Endothelial cell (in vitro differentiated cells): ENCODE data around the gene P2RY11. TPM values are rescaled to one million over a fixed set of nuclear protein-coding genes. Genes with fewer than 3 reads are reported as not detected.
A peak's percentile ranks its signal among the peaks of the same experiment; 100 is the strongest.

Experiments used
- DNase-seq: peaks from one replicate; pipeline ENCODE4 v3.0.0; 2021; ENCODE audit warnings: low spot score
- H3K27ac Mint-ChIP-seq: one replicate; pipeline ENCODE4 v1.8.0; 2021; ENCODE audit warnings: mixed read lengths, inconsistent platforms; ENCODE audit not compliant: unreplicated experiment
- H3K27me3 Mint-ChIP-seq: one replicate; pipeline ENCODE4 v1.8.0; 2021; ENCODE audit warnings: mild to moderate bottlenecking, moderate library complexity, mixed read lengths, inconsistent platforms; ENCODE audit not compliant: unreplicated experiment
- H3K36me3 Mint-ChIP-seq: one replicate; pipeline ENCODE4 v1.8.0; 2021; ENCODE audit warnings: mild to moderate bottlenecking, low read depth, mixed read lengths, inconsistent platforms; ENCODE audit not compliant: unreplicated experiment
- H3K4me1 Mint-ChIP-seq: one replicate; pipeline ENCODE4 v1.8.0; 2021; ENCODE audit warnings: mild to moderate bottlenecking, mixed read lengths, inconsistent platforms; ENCODE audit not compliant: unreplicated experiment
- H3K4me3 Mint-ChIP-seq: one replicate; pipeline ENCODE4 v1.8.0; 2021; ENCODE audit warnings: mild to moderate bottlenecking, mixed read lengths, inconsistent platforms; ENCODE audit not compliant: unreplicated experiment
- H3K9me3 Mint-ChIP-seq: one replicate; pipeline ENCODE4 v1.8.0; 2021; ENCODE audit warnings: mixed read lengths, inconsistent platforms; ENCODE audit not compliant: unreplicated experiment
- total RNA-seq: library from RNA; stranded (reverse); fragmentation: NEBNext Ultra II Directional; extraction: Animal tissue kit (Norgen Biotek cat#: 25700); gene quantifications from one replicate; pipeline ENCODE4 v1.2.1, GENCODE V29; 2021; ENCODE audit not compliant: unreplicated experiment
- TF ChIP-seq, protein P1 (sequence below): fragments of 200-600 bp; sonication (generic); IDR thresholded peaks from one replicate; pipeline ENCODE4 v1.5.0; 2021; ENCODE audit warnings: antibody characterized with exemption; ENCODE audit not compliant: unreplicated experiment

P2RY11 gene
- total RNA-seq, 1 donor from 2014 or later = 16.3 TPM

GRCh38 chr19:10120538-10121189, 9.2 kb downstream of the P2RY11 start:
- Mint-ChIP-seq H3K27ac (no peak overlapping the region), H3K36me3 (peaks cover 18% of the 10 kb centered on the region), H3K9me3 (no peaks in the 10 kb centered on the region), H3K27me3 (peaks cover 12% of the 10 kb centered on the region), H3K4me3 (peak overlapping the region; percentile 62), H3K4me1 (peaks cover 5% of the 10 kb centered on the region)
- DNase-seq = no peak
- TF ChIP-seq, protein P1, sequence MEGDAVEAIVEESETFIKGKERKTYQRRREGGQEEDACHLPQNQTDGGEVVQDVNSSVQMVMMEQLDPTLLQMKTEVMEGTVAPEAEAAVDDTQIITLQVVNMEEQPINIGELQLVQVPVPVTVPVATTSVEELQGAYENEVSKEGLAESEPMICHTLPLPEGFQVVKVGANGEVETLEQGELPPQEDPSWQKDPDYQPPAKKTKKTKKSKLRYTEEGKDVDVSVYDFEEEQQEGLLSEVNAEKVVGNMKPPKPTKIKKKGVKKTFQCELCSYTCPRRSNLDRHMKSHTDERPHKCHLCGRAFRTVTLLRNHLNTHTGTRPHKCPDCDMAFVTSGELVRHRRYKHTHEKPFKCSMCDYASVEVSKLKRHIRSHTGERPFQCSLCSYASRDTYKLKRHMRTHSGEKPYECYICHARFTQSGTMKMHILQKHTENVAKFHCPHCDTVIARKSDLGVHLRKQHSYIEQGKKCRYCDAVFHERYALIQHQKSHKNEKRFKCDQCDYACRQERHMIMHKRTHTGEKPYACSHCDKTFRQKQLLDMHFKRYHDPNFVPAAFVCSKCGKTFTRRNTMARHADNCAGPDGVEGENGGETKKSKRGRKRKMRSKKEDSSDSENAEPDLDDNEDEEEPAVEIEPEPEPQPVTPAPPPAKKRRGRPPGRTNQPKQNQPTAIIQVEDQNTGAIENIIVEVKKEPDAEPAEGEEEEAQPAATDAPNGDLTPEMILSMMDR = no peak

- Mint-ChIP-seq H3K36me3 (peaks cover 8% of the 10 kb centered on the region), H3K27me3 (peaks cover 9% of the 10 kb centered on the region), H3K4me1 (peaks cover 5% of the 10 kb centered on the region), H3K9me3 (no peaks in the 10 kb centered on the region), H3K27ac (no peak overlapping the region), H3K4me3 (peak overlapping the region; percentile 31)
- no peak for DNase-seq
- TF ChIP-seq, protein P1 = no peak
Measured at GRCh38 chr19:10122045-10122444, 10.6 kb downstream of the P2RY11 start.

DNA sequence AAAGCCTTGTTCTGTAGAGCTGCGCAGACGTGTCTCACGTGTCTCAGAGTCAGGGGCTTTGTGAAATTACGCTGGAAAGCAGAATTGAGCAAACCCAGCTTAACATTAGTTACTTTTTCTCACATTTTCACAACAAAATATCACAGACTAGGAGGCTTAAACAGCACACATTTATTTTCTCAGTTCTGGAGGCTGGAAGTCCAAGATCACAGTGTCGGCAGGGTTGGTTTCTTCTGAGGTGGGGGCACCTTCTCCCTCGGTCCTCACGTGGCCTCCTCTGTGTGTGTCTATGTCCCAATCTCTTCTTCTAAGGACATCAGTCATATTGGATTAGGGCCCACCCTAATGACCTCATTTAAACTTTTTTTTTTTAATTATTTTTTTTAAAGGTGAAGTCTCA, 12.9 kb downstream of the P2RY11 start:
- no peak for DNase-seq
- Mint-ChIP-seq H3K4me1 (no peaks in the 10 kb centered on the region), H3K36me3 (peaks cover 4% of the 10 kb centered on the region), H3K9me3 (no peaks in the 10 kb centered on the region), H3K27ac (peak overlapping the region; percentile 76), H3K4me3 (peak overlapping the region; percentile 44), H3K27me3 (peaks cover 3% of the 10 kb centered on the region)
- TF ChIP-seq, protein P1 = no peak

DNA sequence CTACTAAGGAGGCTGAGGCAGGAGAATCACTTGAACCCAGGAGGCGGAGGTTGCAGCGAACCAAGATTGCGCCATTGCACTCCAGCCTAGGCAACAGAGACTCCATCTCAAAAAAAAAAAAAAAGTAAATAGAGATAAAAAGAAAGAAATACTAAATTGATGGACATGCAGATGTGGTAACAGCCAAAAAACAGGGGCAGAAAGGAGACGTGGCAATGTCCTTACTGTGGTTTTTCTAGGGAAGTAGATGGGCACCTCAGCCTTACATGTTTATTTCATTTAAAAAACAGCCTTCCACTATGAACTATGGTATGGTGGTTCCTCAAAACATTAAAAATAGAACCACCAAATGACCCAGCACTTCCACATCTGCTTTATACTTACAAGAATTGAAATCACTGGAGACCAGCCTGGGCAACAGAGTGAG, 14.7 kb downstream of the P2RY11 start:
- H3K4me3 Mint-ChIP-seq = no peak overlapping the region
- H3K36me3 Mint-ChIP-seq = peaks cover 4% of the 10 kb centered on the region
- TF ChIP-seq, protein P1 = no peak
- no peaks in the 10 kb centered on the region for H3K9me3 Mint-ChIP-seq
- H3K27me3 Mint-ChIP-seq = peaks cover 3% of the 10 kb centered on the region
- no peak overlapping the region for H3K27ac Mint-ChIP-seq
- no peaks in the 10 kb centered on the region for H3K4me1 Mint-ChIP-seq
- DNase-seq = no peak

DNA sequence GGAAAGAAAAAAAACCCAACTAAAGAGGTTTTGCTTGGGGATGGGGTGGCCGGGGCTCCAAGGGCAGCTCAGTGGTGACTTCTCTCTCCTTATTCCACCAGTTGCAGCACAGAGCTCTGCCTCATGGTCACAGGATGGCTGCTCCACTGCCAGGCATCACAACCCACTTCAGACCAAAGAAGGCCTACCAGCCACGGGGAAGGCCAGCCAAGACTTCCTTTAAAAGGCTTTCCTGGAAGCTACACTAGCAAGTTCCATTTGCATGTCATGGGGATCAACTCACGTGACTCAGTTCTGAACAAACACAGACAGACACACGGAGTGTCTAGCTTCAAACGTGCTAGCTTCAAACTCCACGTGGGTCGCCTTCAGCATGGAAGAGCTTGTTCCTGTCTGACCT, 21.4 kb downstream of the P2RY11 start:
- peaks cover 17% of the 10 kb centered on the region for H3K36me3 Mint-ChIP-seq
- no peaks in the 10 kb centered on the region for H3K27me3 Mint-ChIP-seq
- DNase-seq = no peak
- no peaks in the 10 kb centered on the region for H3K9me3 Mint-ChIP-seq
- TF ChIP-seq, protein P1 = no peak
- no peak overlapping the region for H3K27ac Mint-ChIP-seq
- no peak overlapping the region for H3K4me3 Mint-ChIP-seq
- no peaks in the 10 kb centered on the region for H3K4me1 Mint-ChIP-seq
